Esophagus squamous epithelium (tissue), 5 donors: ENCODE measurements around the gene FRMD4A. TPM values are rescaled to one million over a fixed set of nuclear protein-coding genes. Genes with fewer than 3 reads are reported as not detected.
"Not testable (repeated sequence)": the region's sequence is repeated elsewhere in the genome, so short reads cannot be mapped to it uniquely, and the experiment has no call there.

Source experiments
- DNase-seq: peaks from one replicate; lab custom pipeline; 2025; lab: John Stamatoyannopoulos, UW
- H3K27ac ChIP-seq, 4 donors: fragments of 200-600 bp; sonication (generic); one replicate each; pipeline ENCODE4 v1.5.1; 2016 to 2019; ENCODE audit warnings: mild to moderate bottlenecking in 1 of 4
- H3K27me3 ChIP-seq, 4 donors: fragments of 200-600 bp; sonication (generic); 1 replicate in 3 of 4; 2 replicates in 1 of 4; pipeline versions ENCODE4 v1.5.1 to v1.6.0; 2017 to 2021; ENCODE audit warnings: antibody characterized with exemption in 1 of 4
- H3K36me3 ChIP-seq, 3 donors: fragments of 200-600 bp; sonication (generic); one replicate each; pipeline ENCODE4 v1.5.1; 2016 to 2019
- H3K4me1 ChIP-seq, 3 donors: fragments of 200-600 bp; sonication (generic); one replicate each; pipeline ENCODE4 v1.5.1; 2017 to 2019
- H3K4me3 ChIP-seq, 4 donors: fragments of 200-600 bp; sonication (generic); 1 replicate in 3 of 4; 2 replicates in 1 of 4; pipeline ENCODE4 v1.5.1; 2016 to 2019; ENCODE audit warnings: mild to moderate bottlenecking in 2 of 4, moderate library complexity in 1 of 4
- H3K9me3 ChIP-seq, 3 donors: fragments of 200-600 bp; sonication (generic); one replicate each; pipeline ENCODE4 v1.5.1; 2016 to 2019
- POLR2A ChIP-seq, 4 donors: fragments of 450-650 bp; IDR thresholded peaks; one replicate each; pipeline ENCODE4 v1.6.1; 2017; ENCODE audit warnings: antibody characterized with exemption in 4 of 4, mild to moderate bottlenecking in 4 of 4, moderate library complexity in 3 of 4
- WGBS, 2 donors: methylation state at CpG; one replicate each; pipeline ENCODE4 v1.1.5; 2018; 5-methylcytosine and 5-hydroxymethylcytosine counted together
- intact Hi-C: fragments of 100-400 bp; cut with DNase I; formaldehyde crosslinking; loops from one replicate; pipeline ENCODE4 v1.15.0; 2022
- total RNA-seq, 4 donors: library from RNA; depleted of rRNA; stranded (reverse); fragments of >200 nt; gene quantifications; one replicate each; pipeline ENCODE4 v1.1.0, GENCODE V29; 2016
- TF ChIP-seq, protein P1 (sequence below), 6 experiments: fragments of 450-650 bp in 4 of 6; fragments of 200-600 bp in 2 of 6; sonication (generic) in 2 of 6; IDR thresholded peaks; one replicate each; pipeline ENCODE4 v1.5.1; 2016 to 2019; ENCODE audit warnings: antibody characterized with exemption in 6 of 6, mild to moderate bottlenecking in 4 of 6, moderate library complexity in 4 of 6
- donor health status: DM: yes; HTN: yes; CAD: no.

FRMD4A gene
- total RNA-seq, 4 donors from 2014 or later, result 7.3 to 15.3 (median 8.6) TPM

- Histone ChIP-seq H3K9me3 (no peaks in the 10 kb centered on the region), H3K4me3 (no peak overlapping the region), H3K27ac (no peak overlapping the region), H3K4me1 (no peaks in the 10 kb centered on the region), H3K36me3 (no peaks in the 10 kb centered on the region), H3K27me3 (peaks cover 0 to 24% (median 0%) of the 10 kb centered on the region in 4 donors)
- 71 to 78% methylated on average over 1 to 6 of the region's 6 CpGs for WGBS, 2 donors
- DNase-seq, result no peak
- intact Hi-C loops, result no loop called here
- TF ChIP-seq POLR2A (IDR thresholded peaks at IDR 0.05), result no peak
- TF ChIP-seq, protein P1, sequence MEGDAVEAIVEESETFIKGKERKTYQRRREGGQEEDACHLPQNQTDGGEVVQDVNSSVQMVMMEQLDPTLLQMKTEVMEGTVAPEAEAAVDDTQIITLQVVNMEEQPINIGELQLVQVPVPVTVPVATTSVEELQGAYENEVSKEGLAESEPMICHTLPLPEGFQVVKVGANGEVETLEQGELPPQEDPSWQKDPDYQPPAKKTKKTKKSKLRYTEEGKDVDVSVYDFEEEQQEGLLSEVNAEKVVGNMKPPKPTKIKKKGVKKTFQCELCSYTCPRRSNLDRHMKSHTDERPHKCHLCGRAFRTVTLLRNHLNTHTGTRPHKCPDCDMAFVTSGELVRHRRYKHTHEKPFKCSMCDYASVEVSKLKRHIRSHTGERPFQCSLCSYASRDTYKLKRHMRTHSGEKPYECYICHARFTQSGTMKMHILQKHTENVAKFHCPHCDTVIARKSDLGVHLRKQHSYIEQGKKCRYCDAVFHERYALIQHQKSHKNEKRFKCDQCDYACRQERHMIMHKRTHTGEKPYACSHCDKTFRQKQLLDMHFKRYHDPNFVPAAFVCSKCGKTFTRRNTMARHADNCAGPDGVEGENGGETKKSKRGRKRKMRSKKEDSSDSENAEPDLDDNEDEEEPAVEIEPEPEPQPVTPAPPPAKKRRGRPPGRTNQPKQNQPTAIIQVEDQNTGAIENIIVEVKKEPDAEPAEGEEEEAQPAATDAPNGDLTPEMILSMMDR (IDR thresholded peaks at IDR 0.05), result no peak
Measured at GRCh38 chr10:14236341-14236740, 94.4 kb downstream of the FRMD4A start.

GRCh38 chr10:14235566-14236195 lies 95.0 kb downstream of the FRMD4A start:
- Histone ChIP-seq H3K27ac (no peak overlapping the region), H3K4me1 (no peaks in the 10 kb centered on the region), H3K36me3 (no peaks in the 10 kb centered on the region), H3K27me3 (peaks cover 0 to 24% (median 0%) of the 10 kb centered on the region in 4 donors), H3K4me3 (no peak overlapping the region), H3K9me3 (no peaks in the 10 kb centered on the region)
- DNase-seq, result no peak
- intact Hi-C loops, result no loop called here
- WGBS, 2 donors, result 73 to 83% methylated on average over 11 of the region's 11 CpGs
- TF ChIP-seq POLR2A (IDR thresholded peaks at IDR 0.05), result no peak
- TF ChIP-seq, protein P1 (IDR thresholded peaks at IDR 0.05), result no peak

- Histone ChIP-seq H3K27ac (no peak overlapping the region), H3K27me3 (peaks cover 0 to 13% (median 0%) of the 10 kb centered on the region in 4 donors), H3K36me3 (no peaks in the 10 kb centered on the region), H3K4me3 (no peak overlapping the region), H3K9me3 (no peaks in the 10 kb centered on the region), H3K4me1 (no peaks in the 10 kb centered on the region)
- DNase-seq, result no peak
- intact Hi-C loops, result no loop called here
- no peak for TF ChIP-seq POLR2A (IDR thresholded peaks at IDR 0.05)
- TF ChIP-seq, protein P1 (IDR thresholded peaks at IDR 0.05), result no peak
- WGBS, 2 donors, result 76 to 83% methylated on average over 4 of the region's 4 CpGs
Measured at GRCh38 chr10:14233566-14233965, 97.2 kb downstream of the FRMD4A start.

DNA sequence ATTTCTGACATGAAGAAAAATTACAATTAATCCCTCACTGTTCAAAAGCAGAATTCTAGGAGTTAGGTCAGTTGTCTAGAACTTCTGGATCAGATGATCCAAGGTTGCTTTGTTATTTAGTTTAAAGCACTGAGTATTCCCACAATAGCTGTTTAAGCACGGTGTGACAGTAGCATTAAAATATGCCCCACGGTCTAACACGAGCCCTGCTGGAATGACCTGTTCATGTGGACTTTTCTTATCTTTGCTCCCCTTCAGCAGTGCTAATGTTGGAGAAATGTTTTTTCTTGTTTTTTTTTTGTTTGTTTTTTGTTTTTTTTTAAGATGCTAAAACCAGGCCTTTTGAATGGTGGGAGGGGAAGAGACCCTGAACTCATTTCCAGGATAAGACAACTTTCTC lies 101.9 kb downstream of the FRMD4A start:
- H3K4me3 ChIP-seq, H3K36me3 ChIP-seq, H3K4me1 ChIP-seq, intact Hi-C loops, DNase-seq, H3K9me3 ChIP-seq, H3K27me3 ChIP-seq, H3K27ac ChIP-seq: not testable (repeated sequence)
- 48 to 66% methylated on average over 3 of the region's 3 CpGs for WGBS, 2 donors

DNA sequence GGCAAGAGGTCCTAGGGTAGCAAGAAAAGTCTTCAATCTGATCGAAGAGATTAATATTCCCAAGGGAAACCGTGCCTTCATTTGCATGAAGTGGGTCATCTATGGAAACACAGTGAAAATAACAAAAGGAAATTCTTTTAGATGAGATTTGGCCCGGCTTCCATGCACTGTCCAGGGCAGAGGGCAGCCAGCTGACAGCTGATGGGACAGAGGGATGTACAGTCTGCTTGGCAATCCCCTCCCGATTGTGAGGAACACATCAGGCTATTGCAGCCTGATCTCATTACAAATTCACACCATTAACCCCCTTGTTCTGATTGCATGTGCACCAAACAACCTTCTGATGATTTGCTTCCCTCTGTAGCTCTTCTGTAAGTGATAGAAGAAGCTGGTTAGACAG lies 105.3 kb downstream of the FRMD4A start:
- WGBS, 2 donors, result 48 to 59% methylated on average over 4 of the region's 4 CpGs
- no peaks in the 10 kb centered on the region for H3K9me3 ChIP-seq

More for the DNA sequence above, 105.3 kb downstream of the FRMD4A start:
- intact Hi-C loops, result no loop called here
- Histone ChIP-seq H3K27me3 (peaks cover 0 to 2% (median 0%) of the 10 kb centered on the region in 4 donors), H3K36me3 (no peaks in the 10 kb centered on the region), H3K27ac (no peak overlapping the region), H3K4me3 (no peak overlapping the region), H3K4me1 (no peaks in the 10 kb centered on the region)
- DNase-seq, result no peak
- TF ChIP-seq, protein P1 (IDR thresholded peaks at IDR 0.05), result no peak
- no peak for TF ChIP-seq POLR2A (IDR thresholded peaks at IDR 0.05)
